K562 (cell line): ENCODE results near the gene TGM1. TPM values are rescaled to one million over a fixed set of nuclear protein-coding genes. Genes with fewer than 3 reads are reported as not detected.

ENCODE experiments used
- ATAC-seq: fragments of 200-7000 bp; cut with Tn5 transposase; 3 replicates; pipeline ENCODE4 v1.9.1; 2020; ENCODE audit warnings: moderate library complexity
- BruUV-seq: library from RNA; stranded (reverse); fragments of 400-500 nt; replicated peaks from 2 replicates; lab custom pipeline; 2021; lab: Mats Ljungman, UMichigan
- CTCF ChIA-PET: fragments of 300-600 bp; formaldehyde crosslinking; extraction: SDS; loops from one replicate; lab custom pipeline; 2021; ENCODE audit warnings: low intra/inter-chr PET ratio; lab: Yijun Ruan, JAX
- POLR2A ChIA-PET: fragments of 300-600, 350-650 bp; sonication (Branson Sonifier 250); formaldehyde crosslinking; extraction: SDS; loops from one replicate; lab custom pipeline; 2021; ENCODE audit warnings: antibody characterized with exemption, inconsistent platforms; lab: Yijun Ruan, JAX
- DNase-seq, 4 experiments: peaks; one replicate each; pipeline versions ENCODE4 v3.0.0 to v3.0.0-alpha.2; 2011 to 2018; ENCODE audit warnings: low spot score in 3 of 4, mixed read lengths in 3 of 4; ENCODE audit errors: extremely low read depth in 1 of 4
- FAIRE-seq: peaks from 2 replicates; lab custom pipeline; 2011; peaks lifted over from hg19 to GRCh38; lab: Jason Lieb, UNC
- H2AFZ ChIP-seq: 2 replicates; pipeline ENCODE4 v1.6.0; 2011; ENCODE audit warnings: low read depth, low read length, control low read depth, inconsistent platforms
- H3K27ac ChIP-seq: fragments of 200-600 bp; 3 replicates; pipeline ENCODE4 v1.8.0; 2011; ENCODE audit warnings: low read depth, mild to moderate bottlenecking, control low read depth, inconsistent platforms, low read length, moderate library complexity, mixed read lengths; ENCODE audit errors: extremely low read depth
- H3K27me3 ChIP-seq, 2 experiments: fragments of 300-600 bp in 1 of 2; 2 replicates in 1 of 2; 3 replicates in 1 of 2; pipeline versions ENCODE4 v1.6.0 to v1.8.0; 2011; ENCODE audit warnings: inconsistent platforms in 2 of 2, low read length in 2 of 2, mild to moderate bottlenecking in 1 of 2, mixed read lengths in 1 of 2, moderate library complexity in 1 of 2; ENCODE audit not compliant: control insufficient read depth in 2 of 2, insufficient read depth in 2 of 2
- H3K36me3 ChIP-seq: fragments of 300-600 bp; 3 replicates; pipeline ENCODE4 v1.8.0; 2011; ENCODE audit warnings: mild to moderate bottlenecking, low read length, inconsistent platforms; ENCODE audit not compliant: control insufficient read depth, insufficient read depth
- H3K4me1 ChIP-seq, 2 experiments: fragments of 200-600 bp in 1 of 2; replicated peaks in 1 of 2; 2 replicates in 1 of 2; 3 replicates in 1 of 2; pipeline versions ENCODE4 v1.5.1 to v1.8.0; 2011; ENCODE audit warnings: inconsistent platforms in 2 of 2, low read length in 2 of 2, mild to moderate bottlenecking in 1 of 2, mixed read lengths in 1 of 2, moderate library complexity in 1 of 2; ENCODE audit not compliant: control insufficient read depth in 2 of 2, insufficient read depth in 2 of 2
- H3K4me2 ChIP-seq: 2 replicates; pipeline ENCODE4 v1.6.1; 2011; ENCODE audit warnings: low read length, control low read depth, inconsistent platforms, mixed read lengths; ENCODE audit not compliant: insufficient read depth
- H3K4me3 ChIP-seq: fragments of 200-600 bp; sonication (generic), shearing (Covaris generic); 2 replicates; pipeline ENCODE4 v1.5.1; 2016; ENCODE audit warnings: control low read depth, inconsistent platforms
- H3K79me2 ChIP-seq: fragments of 200-600 bp; 3 replicates; pipeline ENCODE4 v1.8.0; 2011; ENCODE audit warnings: low read length, inconsistent platforms; ENCODE audit not compliant: control insufficient read depth, insufficient read depth
- H3K9ac ChIP-seq, 2 experiments: 2 replicates each; pipeline versions ENCODE4 v1.6.0 to v1.6.1; 2011; ENCODE audit warnings: low read depth in 2 of 2, low read length in 2 of 2, control low read depth in 1 of 2, inconsistent platforms in 1 of 2, mild to moderate bottlenecking in 1 of 2, mixed read lengths in 1 of 2; ENCODE audit not compliant: insufficient read depth in 1 of 2
- H3K9me1 ChIP-seq: one replicate; pipeline ENCODE4 v1.6.0; 2011; ENCODE audit warnings: inconsistent platforms, mild to moderate bottlenecking, low read length, moderate library complexity; ENCODE audit not compliant: control insufficient read depth, insufficient read depth
- H3K9me3 ChIP-seq: replicated peaks from 2 replicates; pipeline ENCODE4 v1.5.1; 2011; ENCODE audit warnings: low read depth, low read length, inconsistent platforms; ENCODE audit not compliant: control insufficient read depth, insufficient read depth
- H4K20me1 ChIP-seq: replicated peaks from 2 replicates; pipeline ENCODE4 v1.6.1; 2011; ENCODE audit warnings: low read length, inconsistent platforms, mixed read lengths; ENCODE audit not compliant: control insufficient read depth, insufficient read depth
- KAT7 ChIP-seq: sonication (generic); formaldehyde crosslinking; IDR thresholded peaks from 2 replicates; pipeline ENCODE4 v1.8.0; 2022; ENCODE audit warnings: missing genetic modification reagents, mild to moderate bottlenecking, borderline replicate concordance
- SRSF1 ChIP-seq: fragments of 200-400 bp; formaldehyde crosslinking; IDR thresholded peaks from 2 replicates; pipeline ENCODE4 v1.6.1; 2017; ENCODE audit warnings: mild to moderate bottlenecking, low read depth, low read length, moderate library complexity
- YY1 ChIP-seq, 3 experiments: IDR thresholded peaks; 2 replicates each; pipeline ENCODE4 v1.6.1; 2011; ENCODE audit warnings: low read length in 2 of 3, mild to moderate bottlenecking in 2 of 3, moderate library complexity in 2 of 3, borderline replicate concordance in 1 of 3, control low read depth in 1 of 3, low read depth in 1 of 3; ENCODE audit not compliant: insufficient read depth in 3 of 3, insufficient replicate concordance in 2 of 3, control insufficient read depth in 1 of 3, insufficient read length in 1 of 3; ENCODE audit errors: extremely low read depth in 1 of 3
- ZNF263 ChIP-seq: sonication (generic); formaldehyde crosslinking; IDR thresholded peaks from 2 replicates; pipeline ENCODE4 v1.8.0; 2022; ENCODE audit warnings: mild to moderate bottlenecking, missing genetic modification reagents, borderline replicate concordance
- WGBS: fragments of 100-300 bp; shearing (Covaris generic); methylation state at CpG from one replicate; pipeline ENCODE4 v1.1.6; 2016; ENCODE audit warnings: low coverage, mixed read lengths; ENCODE audit not compliant: insufficient coverage; ENCODE audit errors: missing lambda C conversion rate; 5-methylcytosine and 5-hydroxymethylcytosine counted together
- in situ Hi-C: fragments of 300-500 bp; cut with MboI; formaldehyde crosslinking; loops from 4 replicates; pipeline ENCODE4 v1.15.0; 2018; ENCODE audit warnings: inconsistent platforms, mixed read lengths
- intact Hi-C: fragments of 100-400 bp; cut with micrococcal nuclease; formaldehyde crosslinking; loops from 2 replicates; pipeline ENCODE4 v1.14.2; 2022
- polyA plus RNA-seq, 8 experiments: library from polyadenylated mRNA; depleted of rRNA in 4 of 8; stranded (reverse) in 5 of 8; unstranded in 3 of 8; fragments of >200 nt; fragmentation: Nextera tagmentation in 2 of 8; fragmentation: Illumina TruSeq in 1 of 8; extraction: Ambion mirVana in 2 of 8; extraction: Trizol in 1 of 8; gene quantifications; 2 replicates each; pipeline versions ENCODE4 v1.2.1 to v1.2.3, GENCODE V29; 2011 to 2014; ENCODE audit warnings: inconsistent platforms in 1 of 8, missing spikeins in 1 of 8
- total RNA-seq, 7 experiments: library from RNA; depleted of rRNA in 6 of 7; stranded (reverse); fragments of >200 nt in 6 of 7; fragmentation: Illumina TruSeq in 2 of 7; extraction: Trizol in 2 of 7; gene quantifications; 2 replicates each; pipeline versions ENCODE4 v1.2.1 to v1.2.3, GENCODE V29; 2011 to 2021; ENCODE audit warnings: low replicate concordance in 1 of 7
- TF ChIP-seq, protein P1 (sequence below): fragments of 250-450 bp; sonication (Bioruptor Pico); IDR thresholded peaks from 2 replicates; pipeline ENCODE4 v1.5.0; 2021
- TF ChIP-seq, protein P2 (sequence below): sonication (generic); formaldehyde crosslinking; IDR thresholded peaks from 2 replicates; pipeline ENCODE4 v1.8.1; 2022; ENCODE audit warnings: missing genetic modification reagents

Gene TGM1
- total and polyA plus RNA-seq, 9 of the 15 experiments (the other 6 are each of a cell fraction or from before 2014, with no cell fraction given) = 0.13 to 4.4 (median 0.88) TPM

DNA sequence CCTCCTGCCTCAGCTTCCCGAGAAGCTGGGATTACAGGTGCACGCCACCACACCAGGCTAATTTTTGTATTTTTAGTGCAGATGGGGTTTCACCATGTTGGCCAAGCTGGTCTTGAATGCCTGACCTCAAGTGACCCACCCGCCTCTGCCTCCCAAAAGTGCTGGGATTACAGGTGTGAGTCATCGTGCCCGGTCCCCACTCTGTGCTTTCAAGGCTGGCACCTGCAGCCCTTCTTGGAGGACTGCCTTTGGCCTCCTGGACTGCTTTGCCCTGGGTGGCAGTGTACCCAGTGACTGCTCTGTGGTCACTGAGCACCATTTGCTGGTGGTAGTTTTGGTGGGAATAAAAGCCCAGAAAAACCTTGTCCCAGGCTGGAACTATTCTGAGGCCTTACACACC, 24.0 kb upstream of the TGM1 start:
- no peak for DNase-seq
- CTCF ChIA-PET = no interaction called here
- no peak overlapping the region for H3K9ac ChIP-seq
- H2AFZ ChIP-seq = no peak overlapping the region
- in situ Hi-C loops (no loop called here), intact Hi-C loops (no loop called here)
- H3K27ac ChIP-seq = no peak overlapping the region
- no peaks in the 10 kb centered on the region for H4K20me1 ChIP-seq
- POLR2A ChIA-PET = interaction anchor here (0.5 kb wide), 1 partner anchor 172 kb away, joined by 3 read pairs; the partner anchor contains the start of gene NRL
- no peak for TF ChIP-seq KAT7 (CRISPR knock-in tag)
- no peak for TF ChIP-seq ZNF263 (CRISPR knock-in tag)
- TF ChIP-seq, protein P1, sequence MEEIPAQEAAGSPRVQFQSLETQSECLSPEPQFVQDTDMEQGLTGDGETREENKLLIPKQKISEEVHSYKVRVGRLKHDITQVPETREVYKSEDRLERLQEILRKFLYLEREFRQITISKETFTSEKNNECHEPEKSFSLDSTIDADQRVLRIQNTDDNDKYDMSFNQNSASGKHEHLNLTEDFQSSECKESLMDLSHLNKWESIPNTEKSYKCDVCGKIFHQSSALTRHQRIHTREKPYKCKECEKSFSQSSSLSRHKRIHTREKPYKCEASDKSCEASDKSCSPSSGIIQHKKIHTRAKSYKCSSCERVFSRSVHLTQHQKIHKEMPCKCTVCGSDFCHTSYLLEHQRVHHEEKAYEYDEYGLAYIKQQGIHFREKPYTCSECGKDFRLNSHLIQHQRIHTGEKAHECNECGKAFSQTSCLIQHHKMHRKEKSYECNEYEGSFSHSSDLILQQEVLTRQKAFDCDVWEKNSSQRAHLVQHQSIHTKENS = no peak
- TF ChIP-seq, protein P2, sequence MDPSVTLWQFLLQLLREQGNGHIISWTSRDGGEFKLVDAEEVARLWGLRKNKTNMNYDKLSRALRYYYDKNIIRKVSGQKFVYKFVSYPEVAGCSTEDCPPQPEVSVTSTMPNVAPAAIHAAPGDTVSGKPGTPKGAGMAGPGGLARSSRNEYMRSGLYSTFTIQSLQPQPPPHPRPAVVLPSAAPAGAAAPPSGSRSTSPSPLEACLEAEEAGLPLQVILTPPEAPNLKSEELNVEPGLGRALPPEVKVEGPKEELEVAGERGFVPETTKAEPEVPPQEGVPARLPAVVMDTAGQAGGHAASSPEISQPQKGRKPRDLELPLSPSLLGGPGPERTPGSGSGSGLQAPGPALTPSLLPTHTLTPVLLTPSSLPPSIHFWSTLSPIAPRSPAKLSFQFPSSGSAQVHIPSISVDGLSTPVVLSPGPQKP (CRISPR knock-in tag) = no peak
- TF ChIP-seq SRSF1 = no peak
- no peak for TF ChIP-seq YY1 (IDR thresholded peaks at IDR 0.05; ENCODE audit: borderline replicate concordance in 1 of 3, control insufficient read depth in 1 of 3, extremely low read depth in 1 of 3, insufficient read depth in 3 of 3, insufficient read length in 1 of 3, insufficient replicate concordance in 2 of 3, low read depth in 1 of 3, low read length in 2 of 3)
- no peak for FAIRE-seq
- no TSS peak for BruUV-seq
- H3K27me3 ChIP-seq = no peaks in the 10 kb centered on the region
- ATAC-seq = no peak
- no peak overlapping the region for H3K4me2 ChIP-seq
- no peaks in the 10 kb centered on the region for H3K79me2 ChIP-seq
- WGBS = 69% methylated on average over 3 of the region's 5 CpGs
- peaks cover 19% of the 10 kb centered on the region; the same call in 1 of the 3 replicates for H3K36me3 ChIP-seq
- H3K4me1 ChIP-seq = no peaks in the 10 kb centered on the region; a peak in 1 of 5 replicates
- no peaks in the 10 kb centered on the region for H3K9me3 ChIP-seq
- no peak overlapping the region for H3K4me3 ChIP-seq
- H3K9me1 ChIP-seq = no peaks in the 10 kb centered on the region
